HL-60 (cell line): Measurements from ENCODE around the gene DENND1B.
A peak's percentile ranks its signal among the peaks of the same experiment; 100 is the strongest.
"Not testable (repeated sequence)": the region's sequence is repeated elsewhere in the genome, so short reads cannot be mapped to it uniquely, and the experiment has no call there.

Experiments
- DNase-seq, 2 experiments: peaks; one replicate each; pipeline ENCODE4 v3.0.0-alpha.2; 2010 to 2020; ENCODE audit warnings: low read depth in 1 of 2, low spot score in 1 of 2
- H3K27ac ChIP-seq: fragments of 250-450 bp; sonication (Bioruptor Pico); replicated peaks from 2 replicates; pipeline ENCODE4 v1.5.1; 2020; ENCODE audit warnings: mild to moderate bottlenecking, moderate library complexity
- H3K27me3 ChIP-seq: fragments of 250-450 bp; sonication (Bioruptor Pico); 2 replicates; pipeline ENCODE4 v1.5.1; 2021; ENCODE audit warnings: mild to moderate bottlenecking, moderate library complexity; ENCODE audit not compliant: insufficient read depth, poor library complexity, severe bottlenecking
- H3K4me3 ChIP-seq: replicated peaks from 2 replicates; pipeline ENCODE4 v1.5.1; 2011; ENCODE audit warnings: mild to moderate bottlenecking, control low read depth, low read length; ENCODE audit not compliant: insufficient read depth
- CTCF ChIP-seq: IDR thresholded peaks from one replicate; pipeline ENCODE4 v1.5.1; 2011; ENCODE audit warnings: low read length, control low read depth, inconsistent platforms; ENCODE audit not compliant: insufficient read depth
- GABPA ChIP-seq: IDR thresholded peaks from 2 replicates; pipeline ENCODE4 v1.6.1; 2012; ENCODE audit warnings: low read depth
- POLR2AphosphoS5 ChIP-seq: IDR thresholded peaks from 2 replicates; pipeline ENCODE4 v1.6.1; 2012; ENCODE audit warnings: low read depth
- REST ChIP-seq: IDR thresholded peaks from 2 replicates; pipeline ENCODE4 v1.6.1; 2012; ENCODE audit warnings: low read depth; ENCODE audit not compliant: insufficient replicate concordance
- SPI1 ChIP-seq: IDR thresholded peaks from 2 replicates; pipeline ENCODE4 v1.6.1; 2012; ENCODE audit warnings: low read depth, mild to moderate bottlenecking, borderline replicate concordance

DENND1B gene

GRCh38 chr1:197731449-197731848, 43.8 kb downstream of the DENND1B start:
- no peak for TF ChIP-seq POLR2AphosphoS5
- TF ChIP-seq SPI1: no peak
- no peak for TF ChIP-seq REST
- no peak for TF ChIP-seq CTCF
- TF ChIP-seq GABPA: no peak
- no peak overlapping the region for H3K4me3 ChIP-seq
- DNase-seq: no peak
- no peak overlapping the region for H3K27ac ChIP-seq
- H3K27me3 ChIP-seq: no peaks in the 10 kb centered on the region

GRCh38 chr1:197725976-197726375, 49.3 kb downstream of the DENND1B start:
- Histone ChIP-seq H3K27me3 (no peaks in the 10 kb centered on the region), H3K4me3 (no peak overlapping the region), H3K27ac (no peak overlapping the region)
- DNase-seq: no peak
- no peak for TF ChIP-seq SPI1
- no peak for TF ChIP-seq POLR2AphosphoS5
- TF ChIP-seq CTCF: no peak

GRCh38 chr1:197725044-197725443, 50.2 kb downstream of the DENND1B start:
- Histone ChIP-seq H3K4me3 (no peak overlapping the region), H3K27ac (no peak overlapping the region), H3K27me3 (no peaks in the 10 kb centered on the region)
- no peak for TF ChIP-seq GABPA
- DNase-seq: peak in 1 of 2 experiments; percentile 20

GRCh38 chr1:197715806-197716205, 59.5 kb downstream of the DENND1B start:
- TF ChIP-seq CTCF: no peak
- no peak for TF ChIP-seq POLR2AphosphoS5
- TF ChIP-seq SPI1: no peak
- TF ChIP-seq GABPA: no peak
- H3K27me3 ChIP-seq: no peaks in the 10 kb centered on the region
- DNase-seq: no peak
- H3K27ac ChIP-seq: no peak overlapping the region
- H3K4me3 ChIP-seq: no peak overlapping the region

- H3K27ac ChIP-seq: no peak overlapping the region
- no peak overlapping the region for H3K4me3 ChIP-seq
These were observed 68.7 kb downstream of the DENND1B start for GRCh38 chr1:197706601-197707000.

GRCh38 chr1:197705941-197706340, 69.3 kb downstream of the DENND1B start:
- no peak overlapping the region for H3K4me3 ChIP-seq
- H3K27me3 ChIP-seq: no peaks in the 10 kb centered on the region
- H3K27ac ChIP-seq: no peak overlapping the region
- DNase-seq: no peak
- no peak for TF ChIP-seq CTCF
- TF ChIP-seq SPI1: no peak
- no peak for TF ChIP-seq REST
- no peak for TF ChIP-seq POLR2AphosphoS5
- no peak for TF ChIP-seq GABPA

More at GRCh38 chr1:197706601-197707000, 68.7 kb downstream of the DENND1B start:
- H3K27me3 ChIP-seq: no peaks in the 10 kb centered on the region
- DNase-seq: no peak
- TF ChIP-seq SPI1: peak; percentile 25; the same call in 1 of the 2 replicates
- no peak for TF ChIP-seq GABPA

- H3K4me3 ChIP-seq, DNase-seq, H3K27me3 ChIP-seq, H3K27ac ChIP-seq: not testable (repeated sequence)
These were observed 74.6 kb downstream of the DENND1B start for GRCh38 chr1:197700688-197701087.
